K562 (cell line): ENCODE results near the gene DCP2. TPM values are rescaled to one million over a fixed set of nuclear protein-coding genes. Genes with fewer than 3 reads are reported as not detected.

ENCODE experiments used
- ATAC-seq: fragments of 200-7000 bp; cut with Tn5 transposase; 3 replicates; pipeline ENCODE4 v1.9.1; 2020; ENCODE audit warnings: moderate library complexity
- BruUV-seq: library from RNA; stranded (reverse); fragments of 400-500 nt; replicated peaks from 2 replicates; lab custom pipeline; 2021; lab: Mats Ljungman, UMichigan
- CTCF ChIA-PET: fragments of 300-600 bp; formaldehyde crosslinking; extraction: SDS; loops from one replicate; lab custom pipeline; 2021; ENCODE audit warnings: low intra/inter-chr PET ratio; lab: Yijun Ruan, JAX
- POLR2A ChIA-PET: fragments of 300-600, 350-650 bp; sonication (Branson Sonifier 250); formaldehyde crosslinking; extraction: SDS; loops from one replicate; lab custom pipeline; 2021; ENCODE audit warnings: antibody characterized with exemption, inconsistent platforms; lab: Yijun Ruan, JAX
- DNase-seq, 4 experiments: peaks; one replicate each; pipeline versions ENCODE4 v3.0.0 to v3.0.0-alpha.2; 2011 to 2018; ENCODE audit warnings: low spot score in 3 of 4, mixed read lengths in 3 of 4; ENCODE audit errors: extremely low read depth in 1 of 4
- FAIRE-seq: peaks from 2 replicates; lab custom pipeline; 2011; peaks lifted over from hg19 to GRCh38; lab: Jason Lieb, UNC
- H2AFZ ChIP-seq: 2 replicates; pipeline ENCODE4 v1.6.0; 2011; ENCODE audit warnings: low read depth, low read length, control low read depth, inconsistent platforms
- H3K27ac ChIP-seq: fragments of 200-600 bp; 3 replicates; pipeline ENCODE4 v1.8.0; 2011; ENCODE audit warnings: low read depth, mild to moderate bottlenecking, control low read depth, inconsistent platforms, low read length, moderate library complexity, mixed read lengths; ENCODE audit errors: extremely low read depth
- H3K27me3 ChIP-seq, 2 experiments: fragments of 300-600 bp in 1 of 2; 2 replicates in 1 of 2; 3 replicates in 1 of 2; pipeline versions ENCODE4 v1.6.0 to v1.8.0; 2011; ENCODE audit warnings: inconsistent platforms in 2 of 2, low read length in 2 of 2, mild to moderate bottlenecking in 1 of 2, mixed read lengths in 1 of 2, moderate library complexity in 1 of 2; ENCODE audit not compliant: control insufficient read depth in 2 of 2, insufficient read depth in 2 of 2
- H3K36me3 ChIP-seq: fragments of 300-600 bp; 3 replicates; pipeline ENCODE4 v1.8.0; 2011; ENCODE audit warnings: mild to moderate bottlenecking, low read length, inconsistent platforms; ENCODE audit not compliant: control insufficient read depth, insufficient read depth
- H3K4me1 ChIP-seq, 2 experiments: fragments of 200-600 bp in 1 of 2; replicated peaks in 1 of 2; 2 replicates in 1 of 2; 3 replicates in 1 of 2; pipeline versions ENCODE4 v1.5.1 to v1.8.0; 2011; ENCODE audit warnings: inconsistent platforms in 2 of 2, low read length in 2 of 2, mild to moderate bottlenecking in 1 of 2, mixed read lengths in 1 of 2, moderate library complexity in 1 of 2; ENCODE audit not compliant: control insufficient read depth in 2 of 2, insufficient read depth in 2 of 2
- H3K4me2 ChIP-seq: 2 replicates; pipeline ENCODE4 v1.6.1; 2011; ENCODE audit warnings: low read length, control low read depth, inconsistent platforms, mixed read lengths; ENCODE audit not compliant: insufficient read depth
- H3K4me3 ChIP-seq: fragments of 200-600 bp; sonication (generic), shearing (Covaris generic); 2 replicates; pipeline ENCODE4 v1.5.1; 2016; ENCODE audit warnings: control low read depth, inconsistent platforms
- H3K79me2 ChIP-seq: fragments of 200-600 bp; 3 replicates; pipeline ENCODE4 v1.8.0; 2011; ENCODE audit warnings: low read length, inconsistent platforms; ENCODE audit not compliant: control insufficient read depth, insufficient read depth
- H3K9ac ChIP-seq, 2 experiments: 2 replicates each; pipeline versions ENCODE4 v1.6.0 to v1.6.1; 2011; ENCODE audit warnings: low read depth in 2 of 2, low read length in 2 of 2, control low read depth in 1 of 2, inconsistent platforms in 1 of 2, mild to moderate bottlenecking in 1 of 2, mixed read lengths in 1 of 2; ENCODE audit not compliant: insufficient read depth in 1 of 2
- H3K9me1 ChIP-seq: one replicate; pipeline ENCODE4 v1.6.0; 2011; ENCODE audit warnings: inconsistent platforms, mild to moderate bottlenecking, low read length, moderate library complexity; ENCODE audit not compliant: control insufficient read depth, insufficient read depth
- H3K9me3 ChIP-seq: replicated peaks from 2 replicates; pipeline ENCODE4 v1.5.1; 2011; ENCODE audit warnings: low read depth, low read length, inconsistent platforms; ENCODE audit not compliant: control insufficient read depth, insufficient read depth
- H4K20me1 ChIP-seq: replicated peaks from 2 replicates; pipeline ENCODE4 v1.6.1; 2011; ENCODE audit warnings: low read length, inconsistent platforms, mixed read lengths; ENCODE audit not compliant: control insufficient read depth, insufficient read depth
- C11orf30 ChIP-seq: fragments of 450-650 bp; IDR thresholded peaks from 2 replicates; pipeline ENCODE4 v1.6.1; 2016; ENCODE audit warnings: low read depth, mild to moderate bottlenecking
- CTBP1 ChIP-seq: fragments of 450-650 bp; IDR thresholded peaks from 2 replicates; pipeline ENCODE4 v1.6.1; 2016; ENCODE audit warnings: borderline replicate concordance
- DACH1 ChIP-seq: fragments of 450-650 bp; IDR thresholded peaks from 2 replicates; pipeline ENCODE4 v1.6.1; 2018; ENCODE audit not compliant: partially characterized antibody
- GTF2E2 ChIP-seq: fragments of 200-800 bp; sonication (Bioruptor generic); IDR thresholded peaks from 2 replicates; pipeline ENCODE4 v1.6.1; 2016; ENCODE audit warnings: missing genetic modification characterization, missing compliant biosample characterization
- MAFF ChIP-seq: IDR thresholded peaks from 2 replicates; pipeline ENCODE4 v1.6.1; 2012; ENCODE audit warnings: low read length, improper control_type of control experiment
- MAFG ChIP-seq: fragments of 450-650 bp; conservative IDR thresholded peaks from 2 replicates; pipeline ENCODE4 v1.6.1; 2016; ENCODE audit warnings: missing genetic modification characterization, missing compliant biosample characterization
- MEF2A ChIP-seq: IDR thresholded peaks from 2 replicates; pipeline ENCODE4 v1.6.1; 2011; ENCODE audit warnings: low read depth, mild to moderate bottlenecking, low read length, moderate library complexity; ENCODE audit not compliant: control insufficient read depth
- NFE2 ChIP-seq: IDR thresholded peaks from 2 replicates; pipeline ENCODE4 v1.6.1; 2014; ENCODE audit warnings: antibody characterized with exemption, low read depth
- NFE2L1 ChIP-seq: fragments of 450-650 bp; IDR thresholded peaks from 2 replicates; pipeline ENCODE4 v1.6.1; 2016; ENCODE audit warnings: missing genetic modification characterization, low read depth, mild to moderate bottlenecking, missing compliant biosample characterization, moderate library complexity, borderline replicate concordance
- TRIM25 ChIP-seq: fragments of 450-650 bp; IDR thresholded peaks from 2 replicates; pipeline ENCODE4 v1.7.0; 2016; ENCODE audit warnings: borderline replicate concordance
- USF1 ChIP-seq: sonication (generic); formaldehyde crosslinking; IDR thresholded peaks from 2 replicates; pipeline ENCODE4 v1.9.0; 2022; ENCODE audit warnings: mild to moderate bottlenecking, missing genetic modification reagents
- ZNF316 ChIP-seq: fragments of 450-650 bp; IDR thresholded peaks from 2 replicates; pipeline ENCODE4 v1.6.1; 2016
- WGBS: fragments of 100-300 bp; shearing (Covaris generic); methylation state at CpG from one replicate; pipeline ENCODE4 v1.1.6; 2016; ENCODE audit warnings: low coverage, mixed read lengths; ENCODE audit not compliant: insufficient coverage; ENCODE audit errors: missing lambda C conversion rate; 5-methylcytosine and 5-hydroxymethylcytosine counted together
- in situ Hi-C: fragments of 300-500 bp; cut with MboI; formaldehyde crosslinking; loops from 4 replicates; pipeline ENCODE4 v1.15.0; 2018; ENCODE audit warnings: inconsistent platforms, mixed read lengths
- intact Hi-C: fragments of 100-400 bp; cut with micrococcal nuclease; formaldehyde crosslinking; loops from 2 replicates; pipeline ENCODE4 v1.14.2; 2022
- polyA plus RNA-seq, 8 experiments: library from polyadenylated mRNA; depleted of rRNA in 4 of 8; stranded (reverse) in 5 of 8; unstranded in 3 of 8; fragments of >200 nt; fragmentation: Nextera tagmentation in 2 of 8; fragmentation: Illumina TruSeq in 1 of 8; extraction: Ambion mirVana in 2 of 8; extraction: Trizol in 1 of 8; gene quantifications; 2 replicates each; pipeline versions ENCODE4 v1.2.1 to v1.2.3, GENCODE V29; 2011 to 2014; ENCODE audit warnings: inconsistent platforms in 1 of 8, missing spikeins in 1 of 8
- total RNA-seq, 7 experiments: library from RNA; depleted of rRNA in 6 of 7; stranded (reverse); fragments of >200 nt in 6 of 7; fragmentation: Illumina TruSeq in 2 of 7; extraction: Trizol in 2 of 7; gene quantifications; 2 replicates each; pipeline versions ENCODE4 v1.2.1 to v1.2.3, GENCODE V29; 2011 to 2021; ENCODE audit warnings: low replicate concordance in 1 of 7

DCP2 gene
- total and polyA plus RNA-seq, 9 of the 15 experiments (the other 6 are each of a cell fraction or from before 2014, with no cell fraction given), result 25.9 to 109 (median 46.7) TPM

GRCh38 chr5:113005454-113005853 lies 28.9 kb downstream of the DCP2 start:
- in situ Hi-C loops (no loop called here), intact Hi-C loops (no loop called here)
- no peak overlapping the region for H2AFZ ChIP-seq
- no peaks in the 10 kb centered on the region for H3K9me3 ChIP-seq
- ChIA-PET CTCF (no interaction called here), POLR2A (no interaction called here)
- H3K4me2 ChIP-seq, result no peak overlapping the region
- H3K27me3 ChIP-seq, result no peaks in the 10 kb centered on the region
- no peak for ATAC-seq
- no peaks in the 10 kb centered on the region for H3K9me1 ChIP-seq
- H3K27ac ChIP-seq, result no peak overlapping the region
- no peak overlapping the region for H3K4me3 ChIP-seq
- H4K20me1 ChIP-seq, result no peaks in the 10 kb centered on the region
- no peak for DNase-seq
- TF ChIP-seq GTF2E2 (tag), result no peak
- peak; percentile 78 for TF ChIP-seq MAFG (tag)
- no peak for TF ChIP-seq CTBP1
- TF ChIP-seq DACH1, result peak; percentile 57
- peak; percentile 47; the same call in 1 of the 2 replicates for TF ChIP-seq MAFF
- no peak for TF ChIP-seq TRIM25
- TF ChIP-seq NFE2L1 (tag), result peak; percentile 24; the same call in 1 of the 2 replicates
- no peak for TF ChIP-seq MEF2A
- TF ChIP-seq USF1 (CRISPR knock-in tag), result no peak
- TF ChIP-seq NFE2, result peak; percentile 57; the same call in 1 of the 2 replicates
- peak; percentile 57 for TF ChIP-seq ZNF316
- TF ChIP-seq C11orf30, result peak; percentile 64
- peaks cover 1% of the 10 kb centered on the region; the same call in 1 of the 3 replicates for H3K79me2 ChIP-seq
- FAIRE-seq, result no peak
- H3K4me1 ChIP-seq, result no peaks in the 10 kb centered on the region
- 81% methylated on average over 1 of the region's 1 CpG for WGBS
- no TSS peak for BruUV-seq
- no peak overlapping the region for H3K9ac ChIP-seq
- peaks cover 85% of the 10 kb centered on the region for H3K36me3 ChIP-seq
